Cardiac muscle cell (in vitro differentiated cells and primary cell): Measurements from ENCODE around the gene RET. TPM values are rescaled to one million over a fixed set of nuclear protein-coding genes. Genes with fewer than 3 reads are reported as not detected.

ENCODE experiments used
- DNase-seq, 2 donors: peaks; one replicate each; pipeline versions ENCODE4 v3.0.0 to v3.0.0-alpha.2; 2010 to 2017; ENCODE audit warnings: low read depth in 1 of 2, low spot score in 1 of 2
- H3K27ac ChIP-seq: fragments of 200-600 bp; sonication (generic); 2 replicates; pipeline ENCODE4 v1.5.1; 2016
- H3K27me3 ChIP-seq: fragments of 200-600 bp; sonication (generic); 2 replicates; pipeline ENCODE4 v1.6.0; 2016; ENCODE audit warnings: control low read depth
- H3K36me3 ChIP-seq: fragments of 200-600 bp; sonication (generic); 2 replicates; pipeline ENCODE4 v1.5.1; 2016; ENCODE audit warnings: control low read depth
- H3K4me1 ChIP-seq: fragments of 200-600 bp; sonication (generic); 2 replicates; pipeline ENCODE4 v1.8.1; 2017; ENCODE audit warnings: low read depth, mild to moderate bottlenecking, mixed run types
- H3K4me3 ChIP-seq: fragments of 200-600 bp; sonication (generic); 2 replicates; pipeline ENCODE4 v1.5.1; 2016; ENCODE audit warnings: mild to moderate bottlenecking
- H3K9me3 ChIP-seq: fragments of 200-600 bp; sonication (generic); 2 replicates; pipeline ENCODE4 v1.5.1; 2017; ENCODE audit warnings: low read depth, mild to moderate bottlenecking, control low read depth
- CTCF ChIP-seq: IDR thresholded peaks from 2 replicates; pipeline ENCODE4 v1.5.1; 2012; ENCODE audit warnings: low read depth, mild to moderate bottlenecking, low read length
- polyA plus RNA-seq: library from polyadenylated mRNA; unstranded; fragments of >200 nt; fragmentation: Nextera tagmentation; extraction: Ambion mirVana; gene quantifications from 2 replicates; pipeline ENCODE4 v1.2.1, GENCODE V29; 2016
- total RNA-seq: library from RNA; depleted of rRNA; stranded (reverse); fragments of >200 nt; gene quantifications from 2 replicates; pipeline ENCODE4 v1.2.3, GENCODE V29; 2016

RET gene
- total and polyA plus RNA-seq, 2 experiments from 2014 or later, result 0.09 TPM; not detected in 1

GRCh38 chr10:43160046-43160920 lies 83.4 kb downstream of the RET start:
- no peak overlapping the region for H3K4me3 ChIP-seq
- H3K27me3 ChIP-seq, result no peaks in the 10 kb centered on the region
- no peak overlapping the region for H3K27ac ChIP-seq
- peak in 1 of 2 donors; percentile 54 for DNase-seq
- H3K4me1 ChIP-seq, result no peaks in the 10 kb centered on the region
- H3K9me3 ChIP-seq, result no peaks in the 10 kb centered on the region
- no peak for TF ChIP-seq CTCF
- no peaks in the 10 kb centered on the region for H3K36me3 ChIP-seq

GRCh38 chr10:43160921-43161255 lies 84.0 kb downstream of the RET start:
- H3K4me3 ChIP-seq, result no peak overlapping the region
- no peak overlapping the region for H3K27ac ChIP-seq
- TF ChIP-seq CTCF, result no peak
- no peaks in the 10 kb centered on the region for H3K4me1 ChIP-seq
- H3K9me3 ChIP-seq, result no peaks in the 10 kb centered on the region
- H3K27me3 ChIP-seq, result no peaks in the 10 kb centered on the region
- DNase-seq, result no peak
- no peaks in the 10 kb centered on the region for H3K36me3 ChIP-seq

GRCh38 chr10:43162604-43163003 lies 85.7 kb downstream of the RET start:
- Histone ChIP-seq H3K4me3 (no peak overlapping the region), H3K4me1 (no peaks in the 10 kb centered on the region), H3K9me3 (no peaks in the 10 kb centered on the region), H3K27ac (no peak overlapping the region), H3K27me3 (no peaks in the 10 kb centered on the region), H3K36me3 (no peaks in the 10 kb centered on the region)
- TF ChIP-seq CTCF, result no peak
- no peak for DNase-seq

GRCh38 chr10:43166207-43166879 lies 89.5 kb downstream of the RET start:
- Histone ChIP-seq H3K9me3 (no peaks in the 10 kb centered on the region), H3K36me3 (no peaks in the 10 kb centered on the region), H3K4me1 (peaks cover 9% of the 10 kb centered on the region), H3K27ac (no peak overlapping the region), H3K4me3 (no peak overlapping the region), H3K27me3 (no peaks in the 10 kb centered on the region)
- no peak for TF ChIP-seq CTCF
- DNase-seq, result no peak

GRCh38 chr10:43166880-43167497 lies 90.1 kb downstream of the RET start:
- Histone ChIP-seq H3K4me3 (no peak overlapping the region), H3K9me3 (no peaks in the 10 kb centered on the region), H3K4me1 (peaks cover 14% of the 10 kb centered on the region), H3K36me3 (no peaks in the 10 kb centered on the region), H3K27ac (no peak overlapping the region), H3K27me3 (no peaks in the 10 kb centered on the region)
- DNase-seq, result no peak
- TF ChIP-seq CTCF, result no peak
